EH (cell line): ENCODE measurements around the gene MEIOB.
A peak's percentile ranks its signal among the peaks of the same experiment; 100 is the strongest.
"Not testable (repeated sequence)": the region's sequence is repeated elsewhere in the genome, so short reads cannot be mapped to it uniquely, and the experiment has no call there.

ENCODE experiments used
- DNase-seq: peaks from one replicate; pipeline ENCODE4 v3.0.0-alpha.2; 2015; ENCODE audit warnings: low read depth

MEIOB gene

DNA sequence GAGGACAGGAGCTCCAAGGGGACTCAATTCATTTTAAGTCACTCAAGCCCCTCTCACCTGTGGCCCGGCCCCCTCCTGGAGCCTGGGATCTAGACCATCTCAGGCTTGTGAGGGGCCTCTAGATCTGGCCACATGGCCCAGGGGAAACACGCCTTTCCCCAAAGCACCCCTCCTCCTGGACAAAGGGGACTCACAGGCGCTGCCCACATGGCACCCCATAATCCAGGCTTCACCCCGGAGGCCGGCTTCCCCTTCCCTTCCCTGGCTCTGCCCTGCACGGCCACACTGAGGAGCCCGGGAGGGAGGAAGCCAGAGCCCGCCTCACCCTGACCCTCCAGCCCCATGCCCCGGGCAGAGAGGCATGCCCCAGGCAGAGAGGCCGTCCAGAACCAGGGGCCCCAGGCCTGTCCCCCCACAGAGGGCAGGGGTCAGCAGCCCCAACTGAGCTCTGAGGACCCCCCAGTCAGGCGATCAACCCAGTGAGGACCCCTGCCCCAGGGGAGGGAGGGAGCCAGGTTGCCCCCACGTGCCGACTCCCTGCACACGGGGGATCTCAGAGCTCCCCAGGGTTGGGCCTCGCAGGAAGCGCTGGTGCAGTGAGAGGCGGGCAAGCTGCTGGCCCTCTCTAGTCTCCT is 35.4 kb upstream of the MEIOB start:
- no peak for DNase-seq

DNA sequence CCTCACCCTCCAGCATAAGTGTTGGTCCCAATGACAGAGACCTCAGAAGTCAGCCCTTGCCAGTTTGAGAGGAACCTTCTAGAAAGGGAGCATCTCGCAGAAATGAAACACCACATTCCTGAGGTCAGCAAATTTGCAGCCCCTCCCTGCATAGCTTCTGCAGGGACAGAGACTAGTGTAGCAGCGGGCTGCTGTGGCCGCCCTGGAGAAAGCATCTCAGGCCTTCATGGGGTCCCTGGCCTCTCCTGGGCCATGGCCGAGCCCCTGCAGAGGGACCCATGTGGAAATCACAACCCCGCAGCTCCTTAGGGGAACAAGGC is 34.8 kb upstream of the MEIOB start:
- peak; percentile 31 for DNase-seq

DNA sequence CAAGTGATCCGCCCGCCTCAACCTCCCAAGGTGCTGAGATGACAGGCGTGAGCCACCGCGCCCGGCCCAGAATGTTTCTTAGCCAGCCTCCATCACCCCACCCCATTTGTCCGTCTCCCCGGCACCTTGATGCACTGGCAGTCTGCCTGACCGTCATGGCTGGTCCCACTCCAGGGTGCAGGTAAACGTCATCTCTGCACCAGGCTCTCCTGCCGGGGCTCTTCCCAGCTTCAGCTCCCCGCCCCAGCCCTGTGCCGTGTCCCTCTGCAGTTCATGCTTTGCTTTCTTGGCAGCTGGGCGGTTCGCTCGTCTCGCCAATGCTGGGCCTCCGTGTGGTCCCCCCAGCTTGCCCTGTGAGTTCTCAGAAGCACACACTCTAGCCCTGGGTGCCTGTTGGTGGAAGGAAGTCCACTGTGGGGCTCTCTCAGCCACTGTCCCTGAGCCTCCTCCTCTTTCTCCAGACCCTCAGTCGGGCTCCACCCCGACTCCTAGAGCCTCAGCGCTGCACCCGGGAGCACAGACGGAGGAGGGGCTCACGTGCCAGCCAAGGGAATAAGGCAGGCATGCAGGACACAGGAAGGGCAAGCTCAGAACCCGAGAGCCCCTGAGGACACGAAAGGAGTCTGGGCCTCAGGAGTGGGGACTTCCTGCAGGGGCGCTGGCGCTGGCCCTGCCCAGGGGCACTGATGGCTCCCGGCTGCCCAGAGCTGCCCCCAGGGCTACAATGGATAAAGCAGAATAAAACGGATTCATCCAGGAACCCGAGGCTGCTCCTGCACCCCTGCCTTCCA is 34.3 kb upstream of the MEIOB start:
- DNase-seq, result peak; percentile 11

DNA sequence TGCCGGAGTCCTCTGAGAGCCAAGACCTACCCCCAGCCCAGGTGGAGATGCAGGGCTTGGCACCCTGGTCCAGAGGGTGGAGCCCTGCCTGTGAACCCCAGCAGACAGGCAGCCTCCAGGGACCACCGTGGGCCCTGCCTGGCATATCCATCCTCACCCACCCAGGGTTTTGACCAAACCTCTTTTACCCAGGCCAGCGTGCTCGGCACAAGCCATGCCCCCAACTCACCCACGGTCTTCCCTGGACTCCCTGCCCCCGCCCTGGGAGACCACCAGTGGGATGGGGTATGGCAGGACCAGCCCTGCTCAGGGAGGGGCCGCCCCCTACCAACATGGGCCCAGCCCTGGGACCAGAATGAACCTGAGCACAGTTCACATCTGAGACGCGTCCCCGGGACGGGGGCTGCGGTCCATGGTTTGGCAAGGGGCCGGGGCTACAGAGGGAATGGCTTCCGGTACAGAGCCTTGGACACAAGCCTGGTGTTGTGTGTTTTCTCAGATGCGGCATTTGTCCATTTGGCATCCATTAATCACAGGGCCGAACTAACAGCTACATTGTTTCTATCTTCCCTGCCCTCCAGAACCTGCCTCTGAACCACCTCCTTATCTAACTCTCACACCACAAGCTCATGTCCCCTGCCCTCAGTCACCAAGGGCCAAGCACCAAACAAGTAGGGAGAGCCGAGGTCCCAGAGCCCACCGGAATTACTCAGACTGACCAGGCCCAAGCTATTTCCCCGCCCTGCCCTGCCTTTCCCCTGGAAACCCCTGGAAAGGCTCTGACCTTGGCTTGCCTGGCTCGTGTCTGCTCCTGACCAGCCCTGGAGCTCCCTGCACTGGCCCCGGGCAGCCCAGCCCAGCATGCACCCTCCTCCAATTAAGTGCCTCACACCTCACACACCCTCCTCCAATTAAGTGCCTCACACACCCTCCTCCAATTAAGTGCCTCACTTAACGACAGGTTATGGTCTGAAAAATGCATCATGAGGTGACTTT is 32.2 kb upstream of the MEIOB start:
- DNase-seq, result no peak

DNA sequence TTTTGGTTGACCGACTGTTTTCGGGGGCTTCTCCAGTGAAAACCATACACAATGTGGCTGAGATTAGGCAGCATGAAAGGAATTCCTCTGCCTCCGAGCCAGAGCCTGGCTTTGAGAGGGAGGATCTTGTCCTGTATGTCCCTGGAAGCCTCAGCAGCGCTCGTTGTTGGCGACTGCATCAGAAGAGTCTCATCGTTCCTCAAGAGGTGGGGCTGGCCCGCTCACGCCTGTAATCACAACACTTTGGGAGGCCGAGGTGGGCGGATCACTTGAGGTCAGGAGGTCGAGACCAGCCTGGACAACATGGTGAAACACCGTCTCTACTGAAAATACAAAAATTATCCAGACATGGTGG is 31.2 kb upstream of the MEIOB start:
- DNase-seq, result no peak

DNA sequence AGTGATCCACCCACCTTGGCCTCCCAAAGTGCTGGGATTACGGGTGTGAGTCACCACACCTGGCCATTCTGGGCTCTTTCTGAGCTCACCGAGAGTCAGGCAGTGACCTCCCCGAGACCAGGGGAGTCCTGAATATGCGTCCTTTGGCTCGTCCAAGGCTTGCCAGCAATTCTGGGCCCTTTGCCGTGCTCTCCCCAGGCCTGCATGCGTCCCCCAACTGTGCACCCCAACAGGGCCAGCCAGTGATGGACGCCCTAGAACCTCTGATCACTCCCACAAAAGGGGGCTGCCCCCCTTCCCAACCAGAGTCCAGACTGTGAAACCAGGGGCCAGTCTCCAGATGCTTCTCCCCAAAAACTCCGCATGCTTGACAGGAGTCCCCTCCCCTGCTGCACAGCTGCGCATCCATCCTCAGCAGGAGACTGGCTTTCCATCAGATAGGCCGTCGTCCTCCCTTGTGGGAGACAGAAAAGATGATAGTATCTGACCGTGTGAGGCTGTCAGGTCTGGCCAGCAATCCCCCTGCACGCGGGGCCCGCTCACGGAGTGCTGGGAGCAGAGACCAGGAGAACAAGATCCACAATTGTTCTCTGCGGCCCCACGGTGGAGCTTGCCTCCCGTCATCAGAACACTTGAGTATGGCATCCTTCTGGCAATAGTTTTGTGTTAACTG is 30.7 kb upstream of the MEIOB start:
- DNase-seq, result no peak

DNA sequence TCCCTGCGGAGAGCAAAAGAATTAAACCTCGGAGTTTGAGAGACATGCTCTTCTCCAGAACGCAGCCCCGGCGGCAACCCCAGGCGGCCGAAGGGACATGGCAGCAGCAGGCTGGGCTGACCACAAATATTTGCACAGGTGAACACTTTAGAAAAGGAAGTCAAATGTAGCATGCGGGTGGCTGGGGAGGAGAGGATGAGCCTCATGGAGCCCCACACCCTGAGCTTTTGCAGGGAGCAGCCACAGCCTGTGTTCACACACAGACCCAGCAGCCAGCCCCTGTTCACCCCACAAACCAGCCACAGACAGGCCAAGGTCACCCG is 28.4 kb upstream of the MEIOB start:
- no peak for DNase-seq

DNA sequence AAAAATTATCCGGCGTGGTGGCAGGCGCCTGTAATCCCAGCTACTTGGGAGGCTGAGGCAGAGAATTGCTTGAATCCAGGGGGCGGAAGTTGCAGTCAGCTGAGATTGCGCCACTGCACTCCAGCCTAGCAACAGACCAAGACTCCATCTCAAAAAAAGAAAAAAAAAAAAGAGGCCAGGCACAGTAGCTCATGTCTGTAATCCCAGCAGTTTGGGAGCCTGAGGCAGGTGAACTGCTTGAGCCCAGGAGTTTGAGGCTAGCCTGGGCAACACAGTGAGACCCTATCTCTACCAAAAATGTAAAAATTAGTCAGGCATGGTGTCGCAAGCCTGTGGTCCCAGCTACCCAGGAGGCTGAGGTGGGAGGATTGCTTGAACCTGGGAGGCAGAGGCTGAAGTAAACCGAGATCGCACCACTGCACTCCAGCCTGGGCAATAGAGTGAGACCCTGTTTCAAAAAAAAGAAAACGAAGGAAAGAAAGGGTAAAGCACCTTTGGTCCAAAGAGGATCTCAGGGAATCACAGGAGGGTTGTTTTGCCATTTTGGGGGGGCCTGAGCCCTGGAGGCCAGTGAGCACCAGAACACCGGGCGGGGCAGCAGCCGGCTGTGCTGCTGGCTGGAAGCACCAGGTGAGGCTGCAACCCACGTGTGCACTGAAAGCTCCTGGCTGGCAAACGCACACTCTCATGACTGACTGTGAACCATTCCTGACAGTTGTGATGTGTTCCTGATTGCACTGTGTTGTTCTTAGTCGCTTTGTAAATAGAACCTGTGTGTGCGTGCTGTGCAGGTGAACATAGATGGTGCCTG is 27.9 kb upstream of the MEIOB start:
- DNase-seq, result no peak

DNA sequence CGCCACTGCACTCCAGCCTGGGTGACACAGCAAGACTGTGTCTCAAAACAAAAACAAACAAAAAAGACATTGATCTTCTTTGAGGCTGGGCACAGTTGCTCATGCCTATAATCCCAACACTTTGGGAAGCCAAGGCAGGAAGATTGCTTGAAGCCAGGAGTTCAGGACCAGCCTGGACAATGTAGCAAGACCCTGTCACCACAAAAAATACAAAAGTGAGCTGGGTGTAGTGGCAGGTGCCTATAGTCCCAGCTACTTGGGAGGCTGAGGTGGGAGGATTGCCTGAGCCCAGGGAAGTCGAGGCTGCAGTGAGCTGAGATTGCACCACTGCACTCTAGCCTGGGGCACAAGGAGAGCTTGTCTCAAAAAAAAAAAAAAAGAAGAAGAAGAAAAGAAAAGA is 25.7 kb upstream of the MEIOB start:
- DNase-seq, result not testable (repeated sequence)

DNA sequence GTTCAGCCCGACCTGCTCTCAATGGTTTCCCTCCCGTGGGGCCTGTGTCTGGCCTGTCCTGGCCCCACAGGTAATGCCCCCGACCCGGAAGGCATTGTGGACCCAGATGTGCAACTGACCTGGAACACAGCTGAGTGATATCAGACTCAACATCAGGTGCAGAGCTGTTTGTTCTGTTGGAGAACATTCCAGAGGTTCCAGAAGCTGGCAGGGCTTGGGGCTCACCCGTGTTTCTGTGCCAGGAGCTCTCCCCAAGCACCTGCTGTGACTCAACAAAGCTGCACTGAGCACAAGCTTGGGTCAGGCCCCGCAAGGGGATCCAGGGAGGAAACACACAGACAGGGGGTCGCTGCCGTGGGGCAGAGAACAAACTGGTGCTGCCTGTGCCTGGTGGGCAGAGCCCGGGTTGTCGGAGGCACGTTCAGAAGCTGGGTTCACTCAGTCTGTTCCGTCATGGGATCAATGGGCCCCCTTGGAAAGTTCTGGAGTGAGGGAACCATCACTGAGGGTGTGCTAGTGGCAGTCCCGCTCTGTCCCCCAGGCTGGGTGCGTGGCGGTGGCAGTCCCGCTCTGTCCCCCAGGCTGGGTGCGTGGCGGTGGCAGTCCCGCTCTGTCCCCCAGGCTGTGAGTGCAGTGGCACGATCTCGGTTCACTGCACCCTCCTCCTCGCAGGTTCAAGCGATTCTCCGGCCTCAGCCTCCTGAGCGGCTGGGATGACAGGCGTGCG is 24.1 kb upstream of the MEIOB start:
- DNase-seq, result no peak

DNA sequence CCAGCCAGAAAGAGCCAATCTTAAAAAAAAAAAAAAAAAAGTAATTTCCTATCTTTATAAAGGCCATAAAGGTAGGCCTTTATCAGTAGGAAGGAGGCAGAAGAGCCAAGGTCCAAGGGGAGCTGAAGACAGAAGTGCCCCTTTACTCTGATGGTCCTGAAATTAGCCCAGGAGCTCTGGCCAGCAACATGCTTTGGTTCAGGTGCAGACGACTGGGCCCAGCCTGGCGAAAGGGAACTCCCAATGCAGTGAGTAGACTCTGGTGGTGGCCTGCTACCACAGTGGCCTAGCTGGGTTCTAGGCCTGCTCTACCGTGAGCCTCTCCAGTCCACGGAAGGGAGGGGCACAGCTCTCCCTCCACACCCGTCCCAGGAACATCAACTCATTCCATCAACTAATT is 23.1 kb upstream of the MEIOB start:
- no peak for DNase-seq

DNA sequence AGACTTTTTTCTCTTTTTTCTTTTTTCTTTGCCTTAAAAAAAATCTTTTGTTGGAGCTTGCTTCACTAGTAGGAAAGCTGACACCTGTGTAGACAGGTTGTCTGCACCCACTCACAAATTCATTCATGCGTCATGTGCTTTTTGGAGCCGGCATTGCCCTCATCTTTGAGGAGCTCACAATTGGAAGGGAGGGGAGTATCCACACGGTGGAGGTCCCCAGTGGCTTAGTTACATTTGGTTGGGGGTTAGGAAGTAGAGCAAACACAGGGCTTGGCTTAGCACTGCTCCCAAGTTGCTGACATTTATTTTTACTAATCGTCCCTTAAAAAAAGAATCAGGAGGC is 18.7 kb upstream of the MEIOB start:
- DNase-seq, result no peak

DNA sequence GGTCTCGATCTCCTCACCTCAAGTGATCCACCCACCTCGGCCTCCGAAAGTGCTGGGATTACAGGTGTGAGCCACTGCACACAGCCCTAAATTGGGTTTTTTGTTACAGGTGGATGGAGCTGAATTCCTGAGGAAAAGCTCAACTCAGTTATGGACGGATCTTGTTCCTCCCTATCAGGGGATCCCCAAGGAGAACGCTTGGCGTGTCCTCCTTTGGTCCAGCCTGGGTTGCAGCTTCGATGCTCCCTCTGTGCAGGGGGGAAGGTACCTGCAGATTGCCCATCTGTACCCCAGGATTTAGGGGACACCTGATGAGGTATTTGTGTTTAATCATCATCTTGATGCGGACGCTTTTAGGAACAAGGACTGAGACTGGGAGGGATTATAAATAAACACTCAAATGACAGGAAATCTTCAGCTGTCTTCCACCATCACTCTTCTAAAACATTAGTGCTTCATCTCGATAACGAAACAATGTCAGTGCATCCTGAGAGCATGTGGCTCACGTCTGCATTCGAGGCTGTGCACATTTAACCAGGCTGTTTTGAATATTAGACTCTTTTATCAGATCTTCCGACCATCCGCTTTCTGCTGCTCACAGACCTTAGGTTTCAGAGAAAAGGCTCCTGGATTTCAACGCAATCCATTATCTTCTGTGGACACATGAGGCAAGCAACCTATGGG is 18.2 kb upstream of the MEIOB start:
- DNase-seq, result no peak

DNA sequence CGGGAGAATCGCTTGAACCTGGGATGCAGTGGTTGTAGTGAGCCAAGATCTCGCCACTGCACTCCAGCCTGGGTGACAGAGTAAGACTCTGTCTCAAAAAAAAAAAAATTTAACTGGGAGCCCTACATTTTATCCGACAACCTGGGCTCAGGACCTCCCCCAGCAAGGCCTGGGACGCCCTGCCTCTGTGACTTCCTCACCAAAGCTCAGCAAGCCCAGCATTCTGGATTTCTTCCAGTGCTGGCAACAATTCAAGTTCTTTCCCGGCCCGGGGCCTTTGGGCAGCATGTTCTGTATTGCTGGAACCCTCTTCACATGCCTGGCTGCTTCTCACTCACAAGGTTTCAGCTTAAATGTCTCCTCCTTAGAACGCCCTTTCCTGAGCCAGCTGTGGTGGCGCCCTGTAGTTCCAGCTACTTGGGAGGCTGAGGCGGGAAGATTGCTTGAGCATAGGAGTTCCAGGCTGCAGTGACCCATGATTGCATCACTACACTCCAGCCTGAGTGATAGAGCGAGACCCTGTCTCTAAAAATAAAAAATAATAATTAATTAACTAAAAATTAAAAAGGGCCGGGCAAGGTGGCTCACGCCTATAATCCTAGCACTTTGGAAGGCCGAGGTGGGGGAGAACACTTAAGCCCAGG is 15.9 kb upstream of the MEIOB start:
- no peak for DNase-seq

DNA sequence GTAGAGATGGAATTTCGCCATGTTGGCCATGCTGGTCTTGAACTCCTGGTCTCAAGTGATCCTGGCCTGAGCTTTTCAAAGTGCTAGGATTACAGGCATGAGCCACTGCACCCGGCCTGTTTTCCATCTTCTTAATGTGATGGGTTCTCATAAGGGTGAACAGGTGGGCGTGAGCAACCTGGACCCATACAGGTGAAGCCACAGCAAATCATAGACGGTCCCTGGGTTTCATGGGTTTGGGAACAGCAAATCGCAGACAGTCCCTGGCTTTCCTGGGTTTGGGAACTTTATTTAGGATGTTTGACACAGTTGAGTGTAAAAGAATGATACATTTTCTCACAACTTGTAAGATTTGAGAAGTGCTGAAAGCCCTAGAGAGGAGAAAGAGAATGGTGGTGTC is 12.9 kb upstream of the MEIOB start:
- DNase-seq, result no peak

DNA sequence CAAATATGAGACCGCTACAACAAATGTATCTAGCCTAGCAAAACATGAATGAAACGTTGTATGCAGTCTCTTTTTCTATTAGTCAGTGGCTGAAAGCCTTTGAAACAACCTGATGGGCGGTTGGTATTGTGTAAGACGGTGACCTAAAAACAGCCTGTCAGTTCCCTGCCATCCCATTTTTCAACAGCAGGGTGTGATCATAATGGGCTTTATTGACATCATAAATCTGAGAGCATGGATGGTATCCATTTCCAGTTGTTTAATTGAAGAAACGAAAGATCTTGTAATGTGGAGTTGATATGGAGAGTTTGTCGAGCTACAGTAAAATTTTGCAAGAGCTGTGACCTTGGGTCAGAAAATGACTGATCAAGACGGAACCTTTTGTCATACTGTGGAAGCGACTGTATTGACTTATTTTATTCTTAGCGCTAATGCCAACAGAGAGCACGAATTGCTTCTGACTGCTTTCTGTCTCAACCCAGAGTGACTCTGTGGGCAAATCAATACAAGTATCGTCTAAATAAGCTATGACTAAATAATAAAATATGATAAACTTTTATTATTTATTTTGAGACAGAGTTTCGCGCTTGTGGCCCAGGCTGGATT is 12.3 kb upstream of the MEIOB start:
- peak; percentile 20 for DNase-seq

DNA sequence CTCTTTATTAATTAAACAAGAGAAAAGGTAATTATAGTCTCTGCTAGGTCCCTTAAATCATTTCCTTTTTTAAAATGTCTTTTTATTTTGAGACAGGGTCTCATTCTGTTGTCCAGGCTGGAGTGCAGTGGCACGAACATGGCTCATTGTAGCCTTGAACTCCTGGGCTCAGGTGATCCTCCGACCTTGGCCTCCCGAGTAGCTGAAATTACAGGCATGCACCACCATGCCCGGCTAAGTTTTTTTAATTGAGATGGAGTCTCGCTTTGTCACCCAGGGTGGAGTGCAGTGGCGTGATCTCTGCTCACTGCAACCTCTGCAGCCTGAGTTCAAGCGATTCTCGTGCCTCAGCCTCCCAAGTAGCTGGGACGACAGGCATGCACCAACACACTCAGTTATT is 9.2 kb upstream of the MEIOB start:
- DNase-seq, result not testable (repeated sequence)

DNA sequence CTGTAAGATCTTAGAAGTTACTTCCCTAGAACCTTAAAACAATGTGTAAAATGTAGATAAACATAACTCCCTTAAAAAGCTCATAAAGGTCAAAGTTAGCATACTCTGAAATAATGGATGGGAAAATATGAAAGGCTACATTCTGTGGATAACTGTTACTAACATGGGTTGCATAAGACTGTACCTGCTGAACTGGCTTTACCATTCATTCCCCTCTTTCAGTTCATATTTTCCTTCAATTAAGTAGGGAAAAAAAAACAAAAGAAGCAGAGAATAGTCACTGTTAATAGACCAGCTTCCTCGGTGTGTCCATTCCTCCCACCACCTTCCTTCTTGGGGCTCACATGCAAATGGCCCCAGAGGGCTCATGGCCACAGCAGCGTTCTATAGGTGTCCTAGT is 7.5 kb upstream of the MEIOB start:
- no peak for DNase-seq

DNA sequence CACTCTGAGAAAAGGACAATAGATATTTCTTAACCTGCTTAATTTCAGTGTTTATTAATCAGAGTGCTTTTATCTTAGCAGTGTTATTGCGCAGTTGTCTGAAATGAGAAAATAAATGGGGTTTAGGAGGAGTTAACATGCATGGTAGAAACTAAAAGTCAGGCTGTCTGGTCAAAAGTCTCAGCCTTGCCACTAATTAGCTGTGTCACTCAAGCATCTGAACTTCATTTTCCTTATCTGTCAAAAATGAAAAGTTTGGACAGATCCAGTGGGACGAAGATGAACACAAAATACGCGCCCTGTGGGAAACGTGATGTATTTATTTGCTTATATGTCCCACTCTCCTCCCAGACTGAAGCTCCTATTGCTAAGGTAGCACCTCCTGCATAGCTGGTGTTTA is 6.3 kb upstream of the MEIOB start:
- DNase-seq, result no peak

DNA sequence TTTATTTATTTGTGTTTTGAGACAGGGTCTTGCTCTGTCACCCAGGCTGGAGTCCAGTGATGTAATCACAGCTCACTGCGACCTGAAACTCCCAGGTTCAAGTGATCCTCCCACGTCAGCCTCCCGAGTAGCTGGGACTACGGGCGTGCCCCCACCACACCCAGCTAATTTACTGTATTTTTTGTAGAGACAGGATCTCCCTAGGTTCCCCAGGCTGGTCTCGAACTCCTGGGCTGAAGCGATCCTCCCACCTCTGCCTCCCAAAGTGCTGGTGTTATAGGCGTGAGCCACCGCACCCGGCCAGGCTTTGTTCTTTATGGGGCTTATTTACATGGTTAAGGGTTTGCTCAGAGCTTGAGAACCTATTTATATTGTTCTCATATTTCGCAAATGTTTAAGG is 5.8 kb upstream of the MEIOB start:
- DNase-seq, result no peak
